ENCODE data around the gene ACSL5. TPM values are rescaled to one million over a fixed set of nuclear protein-coding genes. Genes with fewer than 3 reads are reported as not detected.

The ACSL5 gene
- total RNA-seq, 1 experiment from 2014 or later = not detected

DNA sequence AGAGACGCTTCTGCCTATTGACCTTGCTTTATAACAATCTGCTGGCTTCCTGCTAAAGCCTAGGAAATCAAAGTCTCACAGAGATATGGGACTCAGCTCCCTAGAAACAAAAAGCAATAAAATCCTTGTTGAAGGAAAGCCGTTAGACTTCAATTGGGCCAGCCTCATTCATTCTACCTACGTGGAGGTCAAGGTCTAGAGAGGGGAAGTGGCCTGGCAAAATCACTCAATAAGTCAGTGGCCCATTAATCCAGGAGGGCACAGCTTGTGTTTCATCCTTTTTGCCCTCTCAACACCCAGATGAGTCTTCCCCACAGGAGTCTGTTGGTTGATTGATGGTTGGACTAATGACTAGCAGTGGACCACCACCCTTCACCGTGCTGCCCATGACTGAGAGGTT is 40.5 kb upstream of the ACSL5 start:
- Histone ChIP-seq H3K79me2 (ENCODE audit: insufficient read depth, low read length) (no peaks in the 10 kb centered on the region), H2AK5ac (ENCODE audit: insufficient read length, low read length) (no peak overlapping the region), H3K27ac (ENCODE audit: insufficient read length, low read depth, low read length) (no peak overlapping the region), H3K27me3 (ENCODE audit: insufficient read depth, low read length) (no peaks in the 10 kb centered on the region), H3K4me1 (ENCODE audit: insufficient read depth, low read length) (no peaks in the 10 kb centered on the region), H3K4me2 (ENCODE audit: insufficient read depth, insufficient read length, low read length) (no peak overlapping the region), H2AFZ (ENCODE audit: low read length) (no peak overlapping the region), H3K4ac (ENCODE audit: low read depth, low read length) (no peak overlapping the region), H3K79me1 (ENCODE audit: insufficient read depth, low read depth, low read length, poor library complexity, severe bottlenecking) (no peaks in the 10 kb centered on the region), H3K23ac (ENCODE audit: insufficient read length, low read depth, low read length) (no peak overlapping the region), H2BK5ac (ENCODE audit: insufficient read length, low read length) (no peak overlapping the region), H2BK120ac (ENCODE audit: low read depth, low read length, poor library complexity, severe bottlenecking) (no peak overlapping the region), H4K20me1 (ENCODE audit: control insufficient read depth, insufficient read depth, insufficient read length) (no peaks in the 10 kb centered on the region), H3K18ac (ENCODE audit: insufficient read length, low read depth, low read length) (no peak overlapping the region), H3K9ac (ENCODE audit: extremely low read depth, insufficient read length, low read length) (no peak overlapping the region), H3K23me2 (ENCODE audit: insufficient read length, low read depth, low read length, poor library complexity, severe bottlenecking) (no peaks in the 10 kb centered on the region), H3K56ac (ENCODE audit: insufficient read length, low read depth, low read length) (no peak overlapping the region), H3T11ph (ENCODE audit: low read length) (no peak overlapping the region), H2BK15ac (ENCODE audit: low read depth, low read length) (no peak overlapping the region), H2BK20ac (ENCODE audit: low read depth, low read length, poor library complexity, severe bottlenecking) (no peak overlapping the region), H3K9me3 (ENCODE audit: control insufficient read depth, low read depth, low read length) (no peaks in the 10 kb centered on the region), H4K8ac (replicated peaks; ENCODE audit: insufficient read length, low read depth, low read length) (no peak overlapping the region), H4K91ac (ENCODE audit: insufficient read length, low read depth, low read length) (no peak overlapping the region), H2BK12ac (ENCODE audit: insufficient read length, low read depth, low read length) (no peak overlapping the region), H4K5ac (ENCODE audit: insufficient read length, low read depth, low read length) (no peak overlapping the region), H3K14ac (ENCODE audit: insufficient read depth, low read length) (no peak overlapping the region)
- no peak for DNase-seq
- WGBS (ENCODE audit: extremely low coverage, insufficient read length, low lambda C conversion rate) = no CpG with 5 or more reads among the region's 4 CpGs
- no peaks in the 10 kb centered on the region for H3K36me3 Mint-ChIP-seq (ENCODE audit: insufficient read depth in 1 of 3, low read depth in 3 of 3)
- H3K27me3 Mint-ChIP-seq (ENCODE audit: low read depth) = peaks cover 5% of the 10 kb centered on the region; the same call in 1 of the 2 replicates
- no peak overlapping the region for H3K27ac Mint-ChIP-seq
- H3K4me3 Mint-ChIP-seq = no peak overlapping the region
- TF ChIP-seq CTCF (conservative IDR thresholded peaks at IDR 0.05) = no peak
- H3K4me1 Mint-ChIP-seq = peaks cover 0 to 3% of the 10 kb centered on the region in 2 experiments; a peak in 1 of 4 replicates
- H3K9me3 Mint-ChIP-seq = no peaks in the 10 kb centered on the region

Data from H9 (cell line).